ENCODE results near the gene PTPN13.
"Not testable (repeated sequence)": the region's sequence is repeated elsewhere in the genome, so short reads cannot be mapped to it uniquely, and the experiment has no call there.

Gene PTPN13

GRCh38 chr4:86644892-86645291, 50.8 kb downstream of the PTPN13 start:
- no peaks in the 10 kb centered on the region for H3K27me3 Mint-ChIP-seq
- no peaks in the 10 kb centered on the region for H3K9me3 Mint-ChIP-seq
- H3K36me3 Mint-ChIP-seq (ENCODE audit: low read depth) = no peaks in the 10 kb centered on the region
- no peaks in the 10 kb centered on the region for H3K4me1 Mint-ChIP-seq (ENCODE audit: low read depth)
- no peak overlapping the region for H3K4me3 Mint-ChIP-seq
- no peak for DNase-seq
- no peak overlapping the region for H3K27ac Mint-ChIP-seq

GRCh38 chr4:86652332-86652932, 58.3 kb downstream of the PTPN13 start:
- H3K27ac Mint-ChIP-seq = no peak overlapping the region
- H3K36me3 Mint-ChIP-seq (ENCODE audit: low read depth) = peaks cover 2% of the 10 kb centered on the region
- H3K9me3 Mint-ChIP-seq = peaks cover 22% of the 10 kb centered on the region
- DNase-seq = no peak
- no peaks in the 10 kb centered on the region for H3K27me3 Mint-ChIP-seq
- no peak overlapping the region for H3K4me3 Mint-ChIP-seq
- no peaks in the 10 kb centered on the region for H3K4me1 Mint-ChIP-seq (ENCODE audit: low read depth)

DNA sequence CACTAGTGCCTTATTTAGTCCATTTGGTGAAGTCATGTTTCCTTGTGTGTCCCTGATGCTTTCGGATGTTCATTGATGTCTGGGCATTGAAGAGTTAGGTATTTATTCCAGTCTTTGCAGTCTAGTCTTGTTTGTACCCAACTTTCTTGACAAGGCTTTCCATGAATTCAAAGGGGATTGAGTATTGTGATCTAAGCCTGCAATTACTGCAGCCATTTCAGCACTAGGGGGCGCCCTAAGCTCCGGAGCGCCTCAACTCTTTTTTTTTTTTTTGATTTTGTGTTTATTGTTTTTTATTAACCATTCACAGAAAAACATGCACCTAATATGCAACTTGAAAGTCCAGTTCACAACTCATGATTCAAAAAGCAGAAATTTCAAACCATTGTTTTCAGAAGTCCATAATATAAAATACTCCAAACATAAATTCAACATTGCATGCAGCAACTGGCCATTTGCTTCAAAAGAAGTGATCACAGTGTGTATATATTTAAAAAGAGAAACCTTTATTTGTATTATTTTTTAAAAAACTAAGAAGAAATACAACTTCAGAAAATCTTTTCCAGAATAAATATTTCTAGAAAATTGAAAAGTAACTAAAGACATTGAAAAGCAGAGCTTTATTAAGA, 59.2 kb downstream of the PTPN13 start:
- H3K9me3 Mint-ChIP-seq = peaks cover 22% of the 10 kb centered on the region
- DNase-seq = no peak
- H3K27ac Mint-ChIP-seq = no peak overlapping the region
- no peak overlapping the region for H3K4me3 Mint-ChIP-seq
- H3K4me1 Mint-ChIP-seq (ENCODE audit: low read depth) = no peaks in the 10 kb centered on the region
- no peaks in the 10 kb centered on the region for H3K27me3 Mint-ChIP-seq
- peaks cover 2% of the 10 kb centered on the region for H3K36me3 Mint-ChIP-seq (ENCODE audit: low read depth)

GRCh38 chr4:86656781-86657180, 62.7 kb downstream of the PTPN13 start:
- not testable (repeated sequence) for DNase-seq; H3K36me3 Mint-ChIP-seq (ENCODE audit: low read depth); H3K27me3 Mint-ChIP-seq; H3K4me3 Mint-ChIP-seq; H3K4me1 Mint-ChIP-seq (ENCODE audit: low read depth); H3K27ac Mint-ChIP-seq
- peaks cover 17% of the 10 kb centered on the region for H3K9me3 Mint-ChIP-seq

DNA sequence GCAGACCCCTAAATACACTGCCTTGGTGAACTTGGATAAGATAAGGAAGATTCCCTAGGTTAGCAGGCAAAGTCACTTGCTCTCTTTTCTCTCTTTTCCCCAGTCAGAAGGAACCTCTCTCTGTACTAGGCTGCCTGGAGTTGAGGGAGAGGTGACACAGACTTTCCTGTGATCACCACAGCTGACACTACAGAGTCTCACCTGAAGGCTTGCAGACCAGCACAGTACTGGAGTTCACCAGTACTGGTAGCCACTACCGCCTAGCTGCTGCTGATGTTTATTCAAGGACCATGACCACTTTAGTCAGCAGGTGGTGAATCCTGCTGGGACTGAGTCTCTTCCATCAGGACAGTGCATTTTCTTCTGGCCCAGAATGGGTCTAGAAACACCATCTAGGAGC, 63.3 kb downstream of the PTPN13 start:
- H3K36me3 Mint-ChIP-seq (ENCODE audit: low read depth) = peaks cover 2% of the 10 kb centered on the region
- no peak overlapping the region for H3K4me3 Mint-ChIP-seq
- no peak overlapping the region for H3K27ac Mint-ChIP-seq

DNA sequence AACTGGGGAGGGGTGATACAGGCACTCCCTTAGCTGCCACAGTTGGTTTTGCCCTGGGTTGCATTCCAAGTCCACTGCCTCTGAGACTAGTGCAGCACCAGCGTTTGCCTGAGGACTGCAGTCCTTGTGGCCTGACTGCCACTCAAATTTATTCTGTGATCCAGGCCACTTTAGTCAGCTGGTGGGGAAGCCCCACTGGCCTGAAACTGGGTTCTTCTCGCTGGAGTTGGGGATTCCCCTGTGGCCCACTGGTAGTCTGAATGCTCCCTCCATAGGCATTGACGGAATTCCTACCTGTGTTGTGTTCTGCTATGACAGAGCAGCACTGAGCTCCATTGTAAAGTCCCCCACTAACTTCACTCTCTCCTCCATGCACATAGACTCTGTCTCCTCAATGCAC, 63.8 kb downstream of the PTPN13 start:
- H3K9me3 Mint-ChIP-seq = peaks cover 10% of the 10 kb centered on the region
- H3K27me3 Mint-ChIP-seq = no peaks in the 10 kb centered on the region
- no peaks in the 10 kb centered on the region for H3K4me1 Mint-ChIP-seq (ENCODE audit: low read depth)
- H3K27ac Mint-ChIP-seq = no peak overlapping the region
- DNase-seq = no peak
- H3K36me3 Mint-ChIP-seq (ENCODE audit: low read depth) = no peaks in the 10 kb centered on the region
- H3K4me3 Mint-ChIP-seq = no peak overlapping the region

More for the DNA sequence above, 63.3 kb downstream of the PTPN13 start:
- no peaks in the 10 kb centered on the region for H3K4me1 Mint-ChIP-seq (ENCODE audit: low read depth)
- H3K27me3 Mint-ChIP-seq = no peaks in the 10 kb centered on the region
- no peak for DNase-seq
- peaks cover 15% of the 10 kb centered on the region for H3K9me3 Mint-ChIP-seq

- no peaks in the 10 kb centered on the region for H3K9me3 Mint-ChIP-seq
- no peak overlapping the region for H3K4me3 Mint-ChIP-seq
- H3K4me1 Mint-ChIP-seq (ENCODE audit: low read depth) = no peaks in the 10 kb centered on the region
- no peaks in the 10 kb centered on the region for H3K36me3 Mint-ChIP-seq (ENCODE audit: low read depth)
- no peak for DNase-seq
- no peak overlapping the region for H3K27ac Mint-ChIP-seq
- no peaks in the 10 kb centered on the region for H3K27me3 Mint-ChIP-seq
Observed at GRCh38 chr4:86660401-86660800, 66.3 kb downstream of the PTPN13 start.

GRCh38 chr4:86661006-86661405, 66.9 kb downstream of the PTPN13 start:
- no peak overlapping the region for H3K27ac Mint-ChIP-seq
- no peaks in the 10 kb centered on the region for H3K27me3 Mint-ChIP-seq
- H3K4me3 Mint-ChIP-seq = no peak overlapping the region
- no peaks in the 10 kb centered on the region for H3K4me1 Mint-ChIP-seq (ENCODE audit: low read depth)
- no peaks in the 10 kb centered on the region for H3K9me3 Mint-ChIP-seq
- DNase-seq = no peak
- no peaks in the 10 kb centered on the region for H3K36me3 Mint-ChIP-seq (ENCODE audit: low read depth)

- Mint-ChIP-seq H3K27ac (no peak overlapping the region), H3K27me3 (no peaks in the 10 kb centered on the region), H3K36me3 (ENCODE audit: low read depth) (no peaks in the 10 kb centered on the region), H3K4me3 (no peak overlapping the region), H3K9me3 (no peaks in the 10 kb centered on the region), H3K4me1 (ENCODE audit: low read depth) (no peaks in the 10 kb centered on the region)
- no peak for DNase-seq
Observed at GRCh38 chr4:86661418-86661817, 67.3 kb downstream of the PTPN13 start.

GRCh38 chr4:86664959-86665358, 70.8 kb downstream of the PTPN13 start:
- no peak for DNase-seq
- Mint-ChIP-seq H3K4me3 (no peak overlapping the region), H3K4me1 (ENCODE audit: low read depth) (no peaks in the 10 kb centered on the region), H3K27ac (no peak overlapping the region), H3K9me3 (no peaks in the 10 kb centered on the region), H3K36me3 (ENCODE audit: low read depth) (no peaks in the 10 kb centered on the region), H3K27me3 (no peaks in the 10 kb centered on the region)

- Mint-ChIP-seq H3K4me3 (no peak overlapping the region), H3K36me3 (ENCODE audit: low read depth) (no peaks in the 10 kb centered on the region), H3K9me3 (no peaks in the 10 kb centered on the region), H3K27me3 (peaks cover 4% of the 10 kb centered on the region), H3K27ac (peak overlapping the region; percentile 6), H3K4me1 (ENCODE audit: low read depth) (peaks cover 5% of the 10 kb centered on the region)
- no peak for DNase-seq
Observed at GRCh38 chr4:86670298-86670697, 76.2 kb downstream of the PTPN13 start.

- Mint-ChIP-seq H3K4me1 (ENCODE audit: low read depth) (peaks cover 5% of the 10 kb centered on the region), H3K27me3 (peaks cover 4% of the 10 kb centered on the region), H3K4me3 (no peak overlapping the region), H3K36me3 (ENCODE audit: low read depth) (no peaks in the 10 kb centered on the region), H3K9me3 (no peaks in the 10 kb centered on the region), H3K27ac (peak overlapping the region; percentile 6)
- DNase-seq = no peak
Observed at GRCh38 chr4:86670756-86671155, 76.6 kb downstream of the PTPN13 start.

- Mint-ChIP-seq H3K4me3 (no peak overlapping the region), H3K27ac (no peak overlapping the region), H3K4me1 (ENCODE audit: low read depth) (peaks cover under 1% of the 10 kb centered on the region), H3K36me3 (ENCODE audit: low read depth) (no peaks in the 10 kb centered on the region), H3K27me3 (peaks cover 4% of the 10 kb centered on the region), H3K9me3 (no peaks in the 10 kb centered on the region)
- no peak for DNase-seq
Observed at GRCh38 chr4:86675548-86675947, 81.4 kb downstream of the PTPN13 start.

DNA sequence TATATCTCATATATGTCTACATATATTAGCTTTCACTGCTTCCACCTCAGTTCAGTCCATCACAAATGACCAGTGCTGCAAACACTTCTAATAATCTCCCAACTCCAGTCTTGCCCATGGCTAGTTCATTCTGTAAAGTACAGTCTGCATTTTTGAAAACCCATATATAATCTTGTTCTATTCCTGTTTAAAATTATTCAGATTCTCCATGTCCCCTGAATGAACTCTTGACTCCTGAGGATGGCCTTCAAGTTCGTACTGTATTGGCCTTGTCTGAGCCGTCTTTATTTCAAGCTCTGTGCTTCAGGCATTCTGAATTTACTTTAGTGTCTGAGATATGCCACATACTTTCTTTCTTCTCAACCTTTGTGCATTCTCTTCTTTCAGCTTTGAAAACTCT, 84.7 kb downstream of the PTPN13 start:
- no peak overlapping the region for H3K27ac Mint-ChIP-seq

DNA sequence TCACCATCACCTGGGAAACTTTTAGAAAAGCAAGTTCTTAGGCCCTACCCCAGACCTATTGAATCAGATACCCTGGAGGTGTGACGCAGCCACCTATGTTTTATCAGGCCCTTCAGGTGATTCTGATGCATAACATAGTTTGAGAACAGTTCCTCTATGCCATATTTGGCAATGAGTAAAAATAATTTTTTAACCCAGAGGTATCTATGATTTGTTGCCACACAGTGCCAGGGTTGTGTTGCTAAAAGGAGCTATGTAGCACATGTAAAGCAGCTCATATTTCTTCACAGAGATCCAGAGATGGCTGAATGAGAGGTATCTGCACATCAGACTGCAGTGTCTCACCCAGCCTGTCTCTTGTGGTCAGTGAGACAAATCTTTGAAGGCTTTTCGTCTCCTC, 85.3 kb downstream of the PTPN13 start:
- no peak for DNase-seq
- H3K4me1 Mint-ChIP-seq (ENCODE audit: low read depth) = no peaks in the 10 kb centered on the region
- H3K4me3 Mint-ChIP-seq = no peak overlapping the region
- no peak overlapping the region for H3K27ac Mint-ChIP-seq
- no peaks in the 10 kb centered on the region for H3K9me3 Mint-ChIP-seq
- H3K36me3 Mint-ChIP-seq (ENCODE audit: low read depth) = no peaks in the 10 kb centered on the region
- no peaks in the 10 kb centered on the region for H3K27me3 Mint-ChIP-seq

More for the DNA sequence above, 84.7 kb downstream of the PTPN13 start:
- Mint-ChIP-seq H3K36me3 (ENCODE audit: low read depth) (no peaks in the 10 kb centered on the region), H3K4me1 (ENCODE audit: low read depth) (no peaks in the 10 kb centered on the region), H3K9me3 (no peaks in the 10 kb centered on the region), H3K4me3 (no peak overlapping the region), H3K27me3 (no peaks in the 10 kb centered on the region)
- DNase-seq = no peak

GRCh38 chr4:86683167-86683566, 89.1 kb downstream of the PTPN13 start:
- no peak overlapping the region for H3K4me3 Mint-ChIP-seq
- H3K27me3 Mint-ChIP-seq = no peaks in the 10 kb centered on the region
- no peaks in the 10 kb centered on the region for H3K36me3 Mint-ChIP-seq (ENCODE audit: low read depth)
- no peaks in the 10 kb centered on the region for H3K4me1 Mint-ChIP-seq (ENCODE audit: low read depth)
- no peak for DNase-seq
- no peak overlapping the region for H3K27ac Mint-ChIP-seq
- H3K9me3 Mint-ChIP-seq = no peaks in the 10 kb centered on the region
